HCT116 (cell line): ENCODE results near the gene F7.

Source experiments
- FOSL1 ChIP-seq: IDR thresholded peaks from 2 replicates; pipeline ENCODE4 v1.6.1; 2012; ENCODE audit warnings: low read depth
- YY1 ChIP-seq: IDR thresholded peaks from 2 replicates; pipeline ENCODE4 v1.6.1; 2011; ENCODE audit warnings: low read length, low read depth, moderate library complexity, mild to moderate bottlenecking; ENCODE audit not compliant: insufficient replicate concordance; ENCODE audit errors: extremely low read depth

DNA sequence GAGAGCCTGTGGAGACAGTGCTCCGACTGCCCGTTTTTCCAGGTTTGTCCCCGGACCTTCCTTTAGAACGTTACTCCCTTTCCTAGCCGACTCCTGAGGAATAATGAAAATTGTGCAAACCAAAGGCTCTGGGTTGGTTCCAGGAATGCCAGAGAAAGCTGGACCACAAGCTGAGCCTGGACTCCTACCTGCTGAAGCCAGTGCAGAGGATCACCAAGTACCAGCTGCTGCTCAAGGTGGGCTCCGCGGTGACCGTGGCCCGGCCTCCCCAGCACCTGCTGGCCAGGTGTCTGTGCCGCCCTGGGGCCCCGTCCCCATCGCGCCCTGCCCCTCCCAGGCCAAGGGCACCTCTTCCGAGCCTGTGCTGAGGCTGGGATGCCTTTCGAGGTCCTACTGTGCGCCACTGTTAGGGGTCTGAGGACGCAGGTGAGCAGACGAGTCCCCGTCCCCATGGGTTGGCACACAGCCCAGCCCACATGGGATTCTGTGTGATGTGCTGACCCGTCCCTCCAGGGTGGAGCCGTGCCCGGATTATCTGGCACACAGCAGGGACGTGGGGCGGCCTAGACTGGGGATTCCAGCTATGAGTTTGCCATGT lies 20.5 kb upstream of the F7 start:
- no peak for TF ChIP-seq FOSL1
- TF ChIP-seq YY1: no peak
